Measurements from ENCODE around the gene PTPN14. TPM values are rescaled to one million over a fixed set of nuclear protein-coding genes. Genes with fewer than 3 reads are reported as not detected.

The PTPN14 gene
- total and polyA plus RNA-seq, 2 of the 8 experiments (the other 6 are each of a cell fraction or from before 2014, with no cell fraction given): 14.4 to 93.6 TPM

- no peak overlapping the region for H4K5ac ChIP-seq (ENCODE audit: insufficient read length, low read depth, low read length)
- 91% methylated on average over 12 of the region's 12 CpGs; no CpG with 5 or more reads in 1 of the 2 experiments for WGBS, 2 experiments (ENCODE audit: extremely low coverage in 1 of 2, insufficient coverage in 1 of 2, insufficient read length in 1 of 2, insufficient replicate concordance in 2 of 2, low coverage in 1 of 2, low lambda C conversion rate in 2 of 2, missing lambda C conversion rate in 1 of 2)
- H3K4me3 ChIP-seq (ENCODE audit: extremely low read depth in 1 of 4, insufficient read depth in 2 of 4, low read depth in 3 of 4, low read length in 4 of 4): no peak overlapping the region
Measured at GRCh38 chr1:214330715-214331114, 220.7 kb downstream of the PTPN14 start.

More at GRCh38 chr1:214330715-214331114, 220.7 kb downstream of the PTPN14 start:
- H3K4me2 ChIP-seq (ENCODE audit: insufficient read depth in 1 of 2, low read depth in 2 of 2, low read length in 2 of 2): no peak overlapping the region
- no peak overlapping the region for H2BK120ac ChIP-seq (replicated peaks; ENCODE audit: low read depth, low read length)
- no peaks in the 10 kb centered on the region for H3K79me2 ChIP-seq (ENCODE audit: control insufficient read depth in 1 of 2, insufficient read depth in 2 of 2, low read length in 2 of 2)
- no peak for DNase-seq (ENCODE audit: low read depth in 1 of 2, low spot score in 2 of 2)
- ChIA-PET CTCF (ENCODE audit: partially characterized antibody) (interaction anchor here (0.7 to 19.1 kb wide), 39 partner anchors 10 to 954 kb away, joined by 3 to 610 read pairs (median 12); partner anchors contain the start of gene SMYD2), POLR2A (ENCODE audit: partially characterized antibody) (interaction anchor here (0.5 to 1.1 kb wide), 3 partner anchors 15 to 70 kb away, joined by 3 to 4 read pairs (median 4); no protein-coding TSS in a partner anchor)
- no peak overlapping the region for H2AK5ac ChIP-seq (ENCODE audit: low read depth, low read length)
- H4K20me1 ChIP-seq (replicated peaks in 1 of 2; ENCODE audit: control insufficient read depth in 1 of 2, insufficient read depth in 2 of 2, low read length in 2 of 2): no peaks in the 10 kb centered on the region
- FAIRE-seq: no peak
- no peaks in the 10 kb centered on the region for H3K9me3 ChIP-seq (ENCODE audit: insufficient read depth in 2 of 2, low read depth in 1 of 2, low read length in 1 of 2)
- no peaks in the 10 kb centered on the region for H3K79me1 ChIP-seq (ENCODE audit: low read depth, low read length)
- H3K23ac ChIP-seq (ENCODE audit: insufficient read length): no peak overlapping the region
- H2BK20ac ChIP-seq (ENCODE audit: low read length): no peak overlapping the region
- H2BK15ac ChIP-seq (ENCODE audit: low read length): no peak overlapping the region
- H3K36me3 ChIP-seq (ENCODE audit: control insufficient read depth in 2 of 4, insufficient read depth in 4 of 4, low read length in 3 of 4): no peaks in the 10 kb centered on the region
- no peak overlapping the region for H3K56ac ChIP-seq (replicated peaks; ENCODE audit: insufficient read length, low read depth, low read length)
- no peak overlapping the region for H3K9ac ChIP-seq (replicated peaks in 1 of 4; ENCODE audit: extremely low read depth in 1 of 4, low read depth in 3 of 4, low read length in 3 of 4)
- H2BK5ac ChIP-seq (ENCODE audit: low read depth, low read length): no peak overlapping the region
- no peaks in the 10 kb centered on the region for H3K23me2 ChIP-seq (ENCODE audit: low read depth, low read length)
- H4K91ac ChIP-seq (replicated peaks; ENCODE audit: insufficient read length, low read length): no peak overlapping the region
- H4K8ac ChIP-seq (ENCODE audit: extremely low read depth, insufficient read depth, low read length): no peak overlapping the region
- no peak overlapping the region for H2BK12ac ChIP-seq (ENCODE audit: low read depth, low read length)
- H3K4ac ChIP-seq (replicated peaks; ENCODE audit: insufficient read length, low read depth, low read length): no peak overlapping the region
- H3K18ac ChIP-seq (ENCODE audit: extremely low read depth, low read length): no peak overlapping the region
- TF ChIP-seq BRCA1 (IDR thresholded peaks at IDR 0.05; ENCODE audit: low read depth, low read length) (no peak), POU5F1 (IDR thresholded peaks at IDR 0.05; ENCODE audit: low read depth, low read length) (no peak), RXRA (IDR thresholded peaks at IDR 0.05; ENCODE audit: insufficient read depth, low read depth, low read length) (no peak), CTCF (IDR thresholded peaks at IDR 0.05; ENCODE audit: control extremely low read depth in 1 of 3, insufficient read depth in 1 of 3, low read depth in 1 of 3, low read length in 3 of 3) (no peak)
- H3K27me3 ChIP-seq (replicated peaks in 1 of 4; ENCODE audit: control insufficient read depth in 3 of 4, extremely low read depth in 1 of 4, insufficient read depth in 3 of 4, low read length in 3 of 4): no peaks in the 10 kb centered on the region
- no peak overlapping the region for H3K27ac ChIP-seq (ENCODE audit: low read depth, low read length)
- H3K4me1 ChIP-seq (replicated peaks in 1 of 4; ENCODE audit: control insufficient read depth in 3 of 4, insufficient read depth in 4 of 4, low read length in 3 of 4): peaks cover 0 to 2% (median 0%) of the 10 kb centered on the region in 4 experiments; a peak in 3 of 7 replicates
- H3K14ac ChIP-seq (ENCODE audit: insufficient read length): no peak overlapping the region
- no peak overlapping the region for H2AFZ ChIP-seq (ENCODE audit: low read length)
